Type B pancreatic cell (in vitro differentiated cells): ENCODE data around the gene TNFAIP1. TPM values are rescaled to one million over a fixed set of nuclear protein-coding genes. Genes with fewer than 3 reads are reported as not detected.
"Not testable (repeated sequence)": the region's sequence is repeated elsewhere in the genome, so short reads cannot be mapped to it uniquely, and the experiment has no call there.

ENCODE experiments used
- DNase-seq: peaks from one replicate; pipeline ENCODE4 v3.0.0; 2021; ENCODE audit warnings: mixed read lengths; ENCODE audit not compliant: unreplicated experiment; ENCODE audit errors: extremely low spot score
- H3K27ac Mint-ChIP-seq: 2 replicates; pipeline ENCODE4 v1.8.0; 2021; ENCODE audit warnings: mild to moderate bottlenecking, mixed read lengths
- H3K27me3 Mint-ChIP-seq: 2 replicates; pipeline ENCODE4 v1.8.0; 2021; ENCODE audit warnings: mixed read lengths
- H3K36me3 Mint-ChIP-seq: 2 replicates; pipeline ENCODE4 v1.8.0; 2021; ENCODE audit warnings: mixed read lengths
- H3K4me1 Mint-ChIP-seq: one replicate; pipeline ENCODE4 v1.8.0; 2021; ENCODE audit warnings: mixed read lengths; ENCODE audit not compliant: unreplicated experiment
- H3K4me3 Mint-ChIP-seq: 2 replicates; pipeline ENCODE4 v1.8.0; 2021; ENCODE audit warnings: mild to moderate bottlenecking, mixed read lengths
- H3K9me3 Mint-ChIP-seq: 2 replicates; pipeline ENCODE4 v1.8.0; 2021; ENCODE audit warnings: mixed read lengths
- CTCF ChIP-seq: fragments of 200-600 bp; sonication (generic); conservative IDR thresholded peaks from 2 replicates; pipeline ENCODE4 v1.5.0; 2021; ENCODE audit warnings: antibody characterized with exemption, mild to moderate bottlenecking
- long read RNA-seq: library from polyadenylated mRNA; unstranded; transcript quantifications from one replicate; pipeline ENCODE4 v2.0.0, GENCODE V29; 2020
- total RNA-seq: library from RNA; stranded (reverse); gene quantifications from 2 replicates; pipeline ENCODE4 v1.2.1, GENCODE V29; 2021; ENCODE audit warnings: low replicate concordance

The TNFAIP1 gene
- 37.8 and 55.6 TPM in 2 replicates for total RNA-seq
- long read RNA-seq, transcript TNFAIP1-201 (7 exons, 3,627 nt), result major isoform, 49 of 79 reads
- long read RNA-seq, partial matches to known transcripts, result 1 of 79 reads
- long read RNA-seq, other reads (novel, unspliced or antisense), result 28 of 79 reads

DNA sequence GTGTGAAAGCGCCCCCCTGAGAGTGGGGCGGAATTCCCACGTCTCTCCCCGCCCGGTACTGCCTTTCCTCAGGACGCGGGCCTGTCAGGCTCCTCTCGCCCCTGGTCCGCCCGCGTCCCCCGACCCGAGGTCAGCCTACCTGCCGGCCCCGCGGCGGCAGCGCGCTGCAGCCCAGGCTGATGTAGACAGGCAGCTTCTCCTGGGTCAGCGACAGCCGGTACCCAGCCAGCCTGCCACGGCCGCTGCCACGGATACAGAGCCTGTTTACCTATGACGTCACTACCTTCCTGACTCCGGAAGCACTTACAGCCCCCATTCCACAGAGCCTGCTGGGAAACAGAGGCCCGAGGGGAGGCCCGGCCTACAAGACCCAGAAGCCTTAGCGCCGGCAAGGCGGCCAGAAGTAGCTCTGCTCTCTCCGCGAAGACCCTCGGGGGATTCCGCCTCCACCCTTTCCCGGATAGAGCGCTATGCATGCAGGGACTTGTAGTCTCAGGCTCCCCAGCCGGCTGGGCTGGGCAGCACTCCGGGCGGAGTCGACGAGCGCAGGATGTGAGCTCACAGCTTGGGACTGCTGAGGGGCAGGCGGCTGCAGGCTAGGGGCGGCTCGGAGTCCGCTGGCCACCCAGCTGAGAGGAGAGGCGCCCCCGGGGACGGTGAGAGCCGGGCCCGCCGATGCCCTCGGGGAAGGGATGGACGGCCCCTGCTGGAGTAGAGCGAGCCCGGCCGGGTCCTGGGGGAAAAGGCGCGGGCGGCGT lies at the start of gene TNFAIP1, which contains the start of gene IFT20:
TNFAIP1 (plus strand) TSS at position 561 of the 758 bp plus-strand sequence. CDS start 3,761 bp downstream, outside the sequence.
IFT20 (minus strand) TSS at position 272 of the 758 bp plus-strand sequence. CDS start 3,487 bp downstream, outside the sequence.
- no peaks in the 10 kb centered on the region for H3K27me3 Mint-ChIP-seq
- peaks cover 20% of the 10 kb centered on the region for H3K4me1 Mint-ChIP-seq
- TF ChIP-seq CTCF, result no peak
- peak within 1 kb of the TSS; percentile 97 for H3K27ac Mint-ChIP-seq
- H3K36me3 Mint-ChIP-seq, result no peaks in the 10 kb centered on the region
- no peaks in the 10 kb centered on the region for H3K9me3 Mint-ChIP-seq
- peak within 1 kb of the TSS; percentile 97 for H3K4me3 Mint-ChIP-seq
- DNase-seq, result peak; percentile 99

DNA sequence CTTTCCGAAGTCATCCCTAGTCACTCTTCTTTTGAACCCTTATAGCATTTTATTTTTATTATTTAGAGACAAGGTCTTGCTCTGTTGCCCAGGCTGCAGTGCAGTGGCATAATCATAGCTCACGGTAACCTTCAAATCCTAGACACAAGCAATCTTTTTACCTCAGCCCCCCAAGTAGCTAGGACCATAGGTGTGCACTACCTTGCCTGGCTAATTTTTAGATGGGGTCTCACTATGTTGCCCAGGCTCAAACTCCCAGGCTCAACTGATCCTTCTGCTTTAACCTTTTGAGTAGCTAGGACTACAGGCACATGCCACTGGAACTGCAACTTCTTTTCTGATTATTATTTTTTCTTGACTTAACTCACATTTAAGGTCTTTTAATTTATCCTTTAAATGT lies 49.6 kb upstream of the TNFAIP1 start:
- no peak overlapping the region for H3K27ac Mint-ChIP-seq
- TF ChIP-seq CTCF, result no peak
- H3K4me1 Mint-ChIP-seq, result no peaks in the 10 kb centered on the region
- no peak overlapping the region for H3K4me3 Mint-ChIP-seq
- H3K27me3 Mint-ChIP-seq, result no peaks in the 10 kb centered on the region
- no peaks in the 10 kb centered on the region for H3K36me3 Mint-ChIP-seq
- no peaks in the 10 kb centered on the region for H3K9me3 Mint-ChIP-seq
- DNase-seq, result no peak

GRCh38 chr17:28290703-28291102 lies 44.9 kb upstream of the TNFAIP1 start:
- Mint-ChIP-seq H3K36me3 (no peaks in the 10 kb centered on the region), H3K9me3 (no peaks in the 10 kb centered on the region), H3K27me3 (peaks cover 2% of the 10 kb centered on the region), H3K4me3 (no peak overlapping the region), H3K4me1 (peaks cover 3% of the 10 kb centered on the region), H3K27ac (no peak overlapping the region)
- DNase-seq, result no peak
- no peak for TF ChIP-seq CTCF

DNA sequence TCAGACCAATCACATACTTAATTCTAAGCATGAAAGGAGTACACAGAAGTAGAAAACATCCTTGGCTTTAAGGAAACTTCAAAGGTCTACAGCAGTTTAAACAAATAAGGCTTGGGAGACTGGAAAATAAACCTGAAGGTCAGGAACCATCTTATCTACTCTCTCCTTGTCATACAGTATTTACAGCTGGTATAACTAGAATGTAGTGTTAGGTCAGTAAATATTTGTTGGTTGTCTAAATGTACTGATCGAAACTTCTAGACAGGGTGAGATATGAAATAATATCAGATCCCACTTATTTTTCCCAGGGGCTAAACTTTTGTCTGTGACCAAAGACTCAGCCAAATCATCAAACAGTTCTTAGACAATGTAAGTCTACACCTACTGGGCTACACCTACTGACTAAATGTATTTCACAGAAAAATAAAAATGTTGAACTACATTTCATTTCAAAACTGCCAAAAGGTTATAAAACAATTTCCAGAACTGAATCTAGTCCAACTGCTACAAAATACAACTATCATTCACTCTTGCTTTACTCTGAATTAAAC lies 43.7 kb upstream of the TNFAIP1 start:
- H3K4me3 Mint-ChIP-seq, result no peak overlapping the region
- H3K9me3 Mint-ChIP-seq, result no peaks in the 10 kb centered on the region
- peaks cover 3% of the 10 kb centered on the region for H3K27me3 Mint-ChIP-seq
- no peak for TF ChIP-seq CTCF
- H3K27ac Mint-ChIP-seq, result no peak overlapping the region
- no peak for DNase-seq
- no peaks in the 10 kb centered on the region for H3K36me3 Mint-ChIP-seq
- peaks cover 10% of the 10 kb centered on the region for H3K4me1 Mint-ChIP-seq

GRCh38 chr17:28292878-28293277 lies 42.7 kb upstream of the TNFAIP1 start:
- H3K27ac Mint-ChIP-seq, H3K9me3 Mint-ChIP-seq, DNase-seq, H3K36me3 Mint-ChIP-seq, H3K27me3 Mint-ChIP-seq, H3K4me3 Mint-ChIP-seq: not testable (repeated sequence)
- H3K4me1 Mint-ChIP-seq, result peaks cover 10% of the 10 kb centered on the region

DNA sequence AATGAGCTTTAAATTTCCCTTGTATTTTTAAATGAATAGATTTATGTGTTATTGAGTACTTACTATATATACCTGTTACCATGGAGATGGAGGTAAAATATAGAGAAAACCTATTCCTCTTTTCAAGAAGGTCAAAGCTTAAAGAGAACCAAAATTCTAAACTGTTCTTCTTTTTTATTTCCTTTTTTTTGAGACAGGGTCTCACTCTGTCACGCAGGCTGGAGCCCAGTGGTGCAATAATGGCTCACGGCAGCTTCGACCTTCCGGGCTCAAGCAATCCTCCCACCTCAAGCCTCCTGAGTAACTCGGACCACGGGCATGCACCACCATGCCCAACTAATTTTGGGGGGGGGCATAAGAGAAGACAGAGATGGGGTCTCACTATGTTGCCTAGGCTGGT lies 41.6 kb upstream of the TNFAIP1 start:
- H3K9me3 Mint-ChIP-seq, result no peaks in the 10 kb centered on the region
- H3K4me1 Mint-ChIP-seq, result peaks cover 10% of the 10 kb centered on the region
- DNase-seq, result no peak
- no peak for TF ChIP-seq CTCF
- H3K27ac Mint-ChIP-seq, result no peak overlapping the region
- no peaks in the 10 kb centered on the region for H3K36me3 Mint-ChIP-seq
- peaks cover 3% of the 10 kb centered on the region for H3K27me3 Mint-ChIP-seq
- no peak overlapping the region for H3K4me3 Mint-ChIP-seq
